ENCODE results near the gene FKBP1B.

DNA sequence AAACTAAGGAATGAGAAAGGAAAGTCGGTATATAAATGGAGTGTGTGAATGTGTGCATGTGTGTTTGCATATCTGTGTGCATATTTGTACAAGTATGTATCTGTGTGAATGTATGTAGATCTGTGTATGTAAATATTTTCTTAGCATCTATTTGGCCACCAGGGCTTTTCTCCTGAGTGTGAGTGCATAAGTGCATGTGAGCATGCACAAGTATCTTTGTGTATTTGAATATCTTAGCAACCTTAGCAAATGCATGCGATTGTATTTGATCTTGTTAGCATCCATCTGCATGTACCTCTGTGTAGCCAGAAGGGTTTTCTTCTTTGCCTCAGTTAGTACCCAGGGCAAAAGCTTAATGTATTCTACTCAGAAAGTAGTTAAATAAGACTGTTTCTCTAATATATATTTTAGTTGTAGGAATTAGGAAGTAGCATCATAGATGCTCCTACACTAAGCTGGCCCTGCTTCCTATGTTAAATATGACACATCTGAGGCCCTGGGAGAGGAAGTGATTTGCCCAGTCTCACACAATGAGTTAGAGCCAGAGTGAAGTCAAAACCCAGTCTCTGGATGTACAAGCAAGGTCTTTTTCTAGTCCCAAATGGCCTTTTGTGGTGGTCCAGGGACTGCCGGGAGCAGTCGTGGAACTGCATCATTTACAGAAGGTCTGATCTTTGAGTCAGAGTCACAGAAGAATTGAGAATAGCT, 9.2 kb downstream of the FKBP1B start:
- no peak for TF ChIP-seq CTCF (IDR thresholded peaks at IDR 0.05 in 2 of 3, conservative IDR thresholded peaks at IDR 0.05 in 1 of 3; ENCODE audit: borderline replicate concordance in 1 of 3, insufficient read depth in 1 of 3, low read depth in 2 of 3, low read length in 2 of 3)
- no peak for TF ChIP-seq EZH2 (IDR thresholded peaks at IDR 0.05)
- no peak for TF ChIP-seq SRF (IDR thresholded peaks at IDR 0.05; ENCODE audit: low read depth)
- TF ChIP-seq, protein P1, sequence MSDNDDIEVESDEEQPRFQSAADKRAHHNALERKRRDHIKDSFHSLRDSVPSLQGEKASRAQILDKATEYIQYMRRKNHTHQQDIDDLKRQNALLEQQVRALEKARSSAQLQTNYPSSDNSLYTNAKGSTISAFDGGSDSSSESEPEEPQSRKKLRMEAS (IDR thresholded peaks at IDR 0.05), result no peak
- TF ChIP-seq POLR2AphosphoS5 (IDR thresholded peaks at IDR 0.05; ENCODE audit: low read depth, low read length), result no peak
- no peak for TF ChIP-seq CEBPB (IDR thresholded peaks at IDR 0.05; ENCODE audit: low read depth)
- no peak for TF ChIP-seq YY1 (IDR thresholded peaks at IDR 0.05; ENCODE audit: extremely low read depth, insufficient replicate concordance, low read depth, low read length)
- no peak for TF ChIP-seq ZNF274 (IDR thresholded peaks at IDR 0.05; ENCODE audit: low read depth, low read length)
- TF ChIP-seq, protein P2, sequence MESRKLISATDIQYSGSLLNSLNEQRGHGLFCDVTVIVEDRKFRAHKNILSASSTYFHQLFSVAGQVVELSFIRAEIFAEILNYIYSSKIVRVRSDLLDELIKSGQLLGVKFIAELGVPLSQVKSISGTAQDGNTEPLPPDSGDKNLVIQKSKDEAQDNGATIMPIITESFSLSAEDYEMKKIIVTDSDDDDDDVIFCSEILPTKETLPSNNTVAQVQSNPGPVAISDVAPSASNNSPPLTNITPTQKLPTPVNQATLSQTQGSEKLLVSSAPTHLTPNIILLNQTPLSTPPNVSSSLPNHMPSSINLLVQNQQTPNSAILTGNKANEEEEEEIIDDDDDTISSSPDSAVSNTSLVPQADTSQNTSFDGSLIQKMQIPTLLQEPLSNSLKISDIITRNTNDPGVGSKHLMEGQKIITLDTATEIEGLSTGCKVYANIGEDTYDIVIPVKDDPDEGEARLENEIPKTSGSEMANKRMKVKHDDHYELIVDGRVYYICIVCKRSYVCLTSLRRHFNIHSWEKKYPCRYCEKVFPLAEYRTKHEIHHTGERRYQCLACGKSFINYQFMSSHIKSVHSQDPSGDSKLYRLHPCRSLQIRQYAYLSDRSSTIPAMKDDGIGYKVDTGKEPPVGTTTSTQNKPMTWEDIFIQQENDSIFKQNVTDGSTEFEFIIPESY (IDR thresholded peaks at IDR 0.05; ENCODE audit: extremely low read depth, insufficient replicate concordance, low read length), result no peak
- TF ChIP-seq, protein P3, sequence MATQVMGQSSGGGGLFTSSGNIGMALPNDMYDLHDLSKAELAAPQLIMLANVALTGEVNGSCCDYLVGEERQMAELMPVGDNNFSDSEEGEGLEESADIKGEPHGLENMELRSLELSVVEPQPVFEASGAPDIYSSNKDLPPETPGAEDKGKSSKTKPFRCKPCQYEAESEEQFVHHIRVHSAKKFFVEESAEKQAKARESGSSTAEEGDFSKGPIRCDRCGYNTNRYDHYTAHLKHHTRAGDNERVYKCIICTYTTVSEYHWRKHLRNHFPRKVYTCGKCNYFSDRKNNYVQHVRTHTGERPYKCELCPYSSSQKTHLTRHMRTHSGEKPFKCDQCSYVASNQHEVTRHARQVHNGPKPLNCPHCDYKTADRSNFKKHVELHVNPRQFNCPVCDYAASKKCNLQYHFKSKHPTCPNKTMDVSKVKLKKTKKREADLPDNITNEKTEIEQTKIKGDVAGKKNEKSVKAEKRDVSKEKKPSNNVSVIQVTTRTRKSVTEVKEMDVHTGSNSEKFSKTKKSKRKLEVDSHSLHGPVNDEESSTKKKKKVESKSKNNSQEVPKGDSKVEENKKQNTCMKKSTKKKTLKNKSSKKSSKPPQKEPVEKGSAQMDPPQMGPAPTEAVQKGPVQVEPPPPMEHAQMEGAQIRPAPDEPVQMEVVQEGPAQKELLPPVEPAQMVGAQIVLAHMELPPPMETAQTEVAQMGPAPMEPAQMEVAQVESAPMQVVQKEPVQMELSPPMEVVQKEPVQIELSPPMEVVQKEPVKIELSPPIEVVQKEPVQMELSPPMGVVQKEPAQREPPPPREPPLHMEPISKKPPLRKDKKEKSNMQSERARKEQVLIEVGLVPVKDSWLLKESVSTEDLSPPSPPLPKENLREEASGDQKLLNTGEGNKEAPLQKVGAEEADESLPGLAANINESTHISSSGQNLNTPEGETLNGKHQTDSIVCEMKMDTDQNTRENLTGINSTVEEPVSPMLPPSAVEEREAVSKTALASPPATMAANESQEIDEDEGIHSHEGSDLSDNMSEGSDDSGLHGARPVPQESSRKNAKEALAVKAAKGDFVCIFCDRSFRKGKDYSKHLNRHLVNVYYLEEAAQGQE (IDR thresholded peaks at IDR 0.05; ENCODE audit: low read depth), result no peak
